Neural cell (in vitro differentiated cells): ENCODE measurements around the gene TRPV2.

Experiments used
- CTCF ChIP-seq: fragments of 450-650 bp; IDR thresholded peaks from 2 replicates; pipeline ENCODE4 v1.5.1; 2014; ENCODE audit warnings: antibody characterized with exemption, mild to moderate bottlenecking, moderate library complexity; ENCODE audit not compliant: poor library complexity, severe bottlenecking
- POLR2AphosphoS5 ChIP-seq: IDR thresholded peaks from 2 replicates; pipeline ENCODE4 v1.6.1; 2012

GRCh38 chr17:16444258-16444886 is 29.0 kb downstream of the TRPV2 start:
- TF ChIP-seq POLR2AphosphoS5 (no peak), CTCF (no peak)
